ENCODE measurements around the gene APBA1.

The APBA1 gene

GRCh38 chr9:69483886-69484422 lies 188.2 kb downstream of the APBA1 start:
- no peak for DNase-seq (ENCODE audit: low read depth in 1 of 2, low spot score in 1 of 2)

- no peak for DNase-seq (ENCODE audit: low read depth in 1 of 2, low spot score in 1 of 2)
These were observed 195.4 kb downstream of the APBA1 start for GRCh38 chr9:69476797-69477196.

- DNase-seq (ENCODE audit: low read depth in 1 of 2, low spot score in 1 of 2) = no peak
These were observed 196.2 kb downstream of the APBA1 start for GRCh38 chr9:69476016-69476415.

- DNase-seq (ENCODE audit: low read depth in 1 of 2, low spot score in 1 of 2) = no peak
These were observed 197.3 kb downstream of the APBA1 start for GRCh38 chr9:69474821-69475220.

GRCh38 chr9:69472101-69472620 lies 200.0 kb downstream of the APBA1 start:
- DNase-seq (ENCODE audit: low read depth in 1 of 2, low spot score in 1 of 2) = no peak

GRCh38 chr9:69471433-69471832 lies 200.7 kb downstream of the APBA1 start:
- DNase-seq (ENCODE audit: low read depth in 1 of 2, low spot score in 1 of 2) = no peak

- DNase-seq (ENCODE audit: low read depth in 1 of 2, low spot score in 1 of 2) = no peak
These were observed 201.8 kb downstream of the APBA1 start for GRCh38 chr9:69470186-69470977.

GRCh38 chr9:69469136-69469535 lies 203.0 kb downstream of the APBA1 start:
- no peak for DNase-seq (ENCODE audit: low read depth in 1 of 2, low spot score in 1 of 2)

- no peak for DNase-seq (ENCODE audit: low read depth in 1 of 2, low spot score in 1 of 2)
These were observed 203.8 kb downstream of the APBA1 start for GRCh38 chr9:69468380-69468779.

GRCh38 chr9:69466151-69466550 lies 206.0 kb downstream of the APBA1 start:
- no peak for DNase-seq (ENCODE audit: low read depth in 1 of 2, low spot score in 1 of 2)

GRCh38 chr9:69465473-69465872 lies 206.7 kb downstream of the APBA1 start:
- no peak for DNase-seq (ENCODE audit: low read depth in 1 of 2, low spot score in 1 of 2)

- no peak for DNase-seq (ENCODE audit: low read depth in 1 of 2, low spot score in 1 of 2)
These were observed 208.6 kb downstream of the APBA1 start for GRCh38 chr9:69463497-69464068.

GRCh38 chr9:69462394-69462793 lies 209.8 kb downstream of the APBA1 start:
- DNase-seq (ENCODE audit: low read depth in 1 of 2, low spot score in 1 of 2) = no peak

GRCh38 chr9:69461103-69461887 lies 210.9 kb downstream of the APBA1 start:
- no peak for DNase-seq (ENCODE audit: low read depth in 1 of 2, low spot score in 1 of 2)

- DNase-seq (ENCODE audit: low read depth in 1 of 2, low spot score in 1 of 2) = no peak
These were observed 212.2 kb downstream of the APBA1 start for GRCh38 chr9:69460012-69460411.

- no peak for DNase-seq (ENCODE audit: low read depth in 1 of 2, low spot score in 1 of 2)
These were observed 214.0 kb downstream of the APBA1 start for GRCh38 chr9:69458176-69458575.

GRCh38 chr9:69456201-69456600 lies 216.0 kb downstream of the APBA1 start:
- no peak for DNase-seq (ENCODE audit: low read depth in 1 of 2, low spot score in 1 of 2)

- no peak for DNase-seq (ENCODE audit: low read depth in 1 of 2, low spot score in 1 of 2)
These were observed 216.9 kb downstream of the APBA1 start for GRCh38 chr9:69455311-69455710.

- no peak for DNase-seq (ENCODE audit: low read depth in 1 of 2, low spot score in 1 of 2)
These were observed 217.8 kb downstream of the APBA1 start for GRCh38 chr9:69454321-69454720.

- DNase-seq (ENCODE audit: low read depth in 1 of 2, low spot score in 1 of 2) = no peak
These were observed 218.4 kb downstream of the APBA1 start for GRCh38 chr9:69453746-69454145.

GRCh38 chr9:69452110-69452782 lies 219.9 kb downstream of the APBA1 start:
- no peak for DNase-seq (ENCODE audit: low read depth in 1 of 2, low spot score in 1 of 2)
